Measurements from ENCODE around the gene GRAMD2A.

Gene GRAMD2A

GRCh38 chr15:72197460-72198355 is at the start of gene GRAMD2A:
Gene GRAMD2A, minus strand, starts transcription at chr15:72197787.
- no peak for TF ChIP-seq CTCF (IDR thresholded peaks at IDR 0.05; ENCODE audit: low read depth, low read length, missing control alignments)
- peak within 1 kb of the TSS; percentile 27 for H3K4me3 ChIP-seq (ENCODE audit: low read depth, low read length)
- in situ Hi-C loops (cut with HindIII; ENCODE audit: low sequenced_read_pairs) = no loop called here
- DNase-seq (ENCODE audit: low read depth) = no peak

GRCh38 chr15:72242775-72243370 is 45.3 kb upstream of the GRAMD2A start:
- H3K4me3 ChIP-seq (ENCODE audit: low read depth, low read length) = no peak overlapping the region
- no peak for TF ChIP-seq CTCF (IDR thresholded peaks at IDR 0.05; ENCODE audit: low read depth, low read length, missing control alignments)
- no peak for DNase-seq (ENCODE audit: low read depth)
- in situ Hi-C loops (cut with HindIII; ENCODE audit: low sequenced_read_pairs) = no loop called here

GRCh38 chr15:72239652-72240051 is 42.1 kb upstream of the GRAMD2A start:
- no peak for TF ChIP-seq CTCF (IDR thresholded peaks at IDR 0.05; ENCODE audit: low read depth, low read length, missing control alignments)
- in situ Hi-C loops (cut with HindIII; ENCODE audit: low sequenced_read_pairs) = no loop called here
- H3K4me3 ChIP-seq (ENCODE audit: low read depth, low read length) = no peak overlapping the region
- no peak for DNase-seq (ENCODE audit: low read depth)

GRCh38 chr15:72238586-72238985 is 41.0 kb upstream of the GRAMD2A start:
- no peak overlapping the region for H3K4me3 ChIP-seq (ENCODE audit: low read depth, low read length)
- in situ Hi-C loops (cut with HindIII; ENCODE audit: low sequenced_read_pairs) = no loop called here
- DNase-seq (ENCODE audit: low read depth) = no peak
- TF ChIP-seq CTCF (IDR thresholded peaks at IDR 0.05; ENCODE audit: low read depth, low read length, missing control alignments) = no peak

- in situ Hi-C loops (cut with HindIII; ENCODE audit: low sequenced_read_pairs) = no loop called here
- TF ChIP-seq CTCF (IDR thresholded peaks at IDR 0.05; ENCODE audit: low read depth, low read length, missing control alignments) = no peak
- no peak overlapping the region for H3K4me3 ChIP-seq (ENCODE audit: low read depth, low read length)
- DNase-seq (ENCODE audit: low read depth) = no peak
Measured at GRCh38 chr15:72237853-72238224, 40.3 kb upstream of the GRAMD2A start.

- peak overlapping the region; percentile 24 for H3K4me3 ChIP-seq (ENCODE audit: low read depth, low read length)
- in situ Hi-C loops (cut with HindIII; ENCODE audit: low sequenced_read_pairs) = no loop called here
- peak; percentile 97 for DNase-seq (ENCODE audit: low read depth)
- TF ChIP-seq CTCF (IDR thresholded peaks at IDR 0.05; ENCODE audit: low read depth, low read length, missing control alignments) = no peak
Measured at GRCh38 chr15:72237029-72237852, 39.7 kb upstream of the GRAMD2A start.
